Common myeloid progenitor, CD34-positive (primary cell): ENCODE measurements around the gene GBA3.

Source experiments
- CTCF ChIA-PET: fragments of 350-600 bp; sonication (Branson Sonifier 250); formaldehyde crosslinking; loops from one replicate; lab custom pipeline; 2021; ENCODE audit warnings: antibody characterized with exemption; lab: Charles Lee
- POLR2A ChIA-PET: fragments of 350-600 bp; sonication (Branson Sonifier 250); formaldehyde crosslinking; loops from one replicate; lab custom pipeline; 2021; ENCODE audit warnings: antibody characterized with exemption; lab: Charles Lee
- DNase-seq, 3 donors: peaks; one replicate each; pipeline versions ENCODE4 v3.0.0 to v3.0.0-alpha.2; 2013
- H3K27ac ChIP-seq, 2 experiments: 1 replicate in 1 of 2; 2 replicates in 1 of 2; pipeline ENCODE4 v1.7.0; 2013; ENCODE audit warnings: inconsistent platforms in 2 of 2, low read length in 2 of 2, mild to moderate bottlenecking in 2 of 2, low read depth in 1 of 2, moderate library complexity in 1 of 2; ENCODE audit not compliant: severe bottlenecking in 2 of 2, insufficient read depth in 1 of 2, poor library complexity in 1 of 2
- H3K27me3 ChIP-seq, 5 experiments: replicated peaks in 2 of 5; 1 replicate in 3 of 5; 2 replicates in 2 of 5; pipeline versions ENCODE4 v1.6.1 to v1.7.0; 2013; ENCODE audit warnings: low read length in 4 of 5, mild to moderate bottlenecking in 2 of 5, moderate library complexity in 2 of 5, inconsistent platforms in 1 of 5; ENCODE audit not compliant: insufficient read depth in 5 of 5, control insufficient read depth in 4 of 5
- H3K36me3 ChIP-seq, 4 experiments: 1 replicate in 2 of 4; 2 replicates in 2 of 4; pipeline versions ENCODE4 v1.6.1 to v1.7.0; 2013; ENCODE audit warnings: low read length in 3 of 4, control low read depth in 1 of 4, mild to moderate bottlenecking in 1 of 4; ENCODE audit not compliant: control insufficient read depth in 4 of 4, insufficient read depth in 4 of 4
- H3K4me1 ChIP-seq, 4 experiments: 1 replicate in 3 of 4; 2 replicates in 1 of 4; pipeline versions ENCODE4 v1.6.1 to v1.7.1; 2013; ENCODE audit warnings: low read length in 3 of 4, mild to moderate bottlenecking in 3 of 4, control low read depth in 1 of 4, inconsistent platforms in 1 of 4, moderate library complexity in 1 of 4; ENCODE audit not compliant: control insufficient read depth in 4 of 4, insufficient read depth in 4 of 4; ENCODE audit errors: control extremely low read depth in 1 of 4
- H3K4me3 ChIP-seq, 7 experiments: 1 replicate in 4 of 7; 2 replicates in 3 of 7; pipeline versions ENCODE4 v1.5.1 to v1.7.0; 2013; ENCODE audit warnings: mild to moderate bottlenecking in 7 of 7, low read length in 6 of 7, moderate library complexity in 6 of 7, inconsistent platforms in 2 of 7, low read depth in 2 of 7, control low read depth in 1 of 7; ENCODE audit not compliant: insufficient read depth in 4 of 7, control insufficient read depth in 1 of 7; ENCODE audit errors: extremely low read depth in 1 of 7
- H3K9me3 ChIP-seq, 5 experiments: 1 replicate in 4 of 5; 2 replicates in 1 of 5; pipeline versions ENCODE4 v1.6.1 to v1.7.1; 2013; ENCODE audit warnings: low read length in 4 of 5, mild to moderate bottlenecking in 2 of 5, inconsistent platforms in 1 of 5, low read depth in 1 of 5, moderate library complexity in 1 of 5; ENCODE audit not compliant: control insufficient read depth in 4 of 5, insufficient read depth in 2 of 5; ENCODE audit errors: control extremely low read depth in 1 of 5
- WGBS: methylation state at CpG from one replicate; pipeline ENCODE4 v1.1.5; 2013; ENCODE audit not compliant: insufficient coverage; 5-methylcytosine and 5-hydroxymethylcytosine counted together

The GBA3 gene

GRCh38 chr4:22712529-22712928 is 19.8 kb downstream of the GBA3 start:
- Histone ChIP-seq H3K27me3 (no peaks in the 10 kb centered on the region), H3K4me1 (no peaks in the 10 kb centered on the region), H3K4me3 (no peak overlapping the region), H3K9me3 (no peaks in the 10 kb centered on the region), H3K36me3 (no peaks in the 10 kb centered on the region), H3K27ac (no peak overlapping the region)
- 97% methylated on average over 6 of the region's 7 CpGs for WGBS
- POLR2A ChIA-PET = no interaction called here
- CTCF ChIA-PET = no interaction called here
- no peak for DNase-seq

- WGBS = no CpG with 5 or more reads among the region's 1 CpG
- H3K4me1 ChIP-seq = no peaks in the 10 kb centered on the region
- POLR2A ChIA-PET = no interaction called here
- no peaks in the 10 kb centered on the region for H3K36me3 ChIP-seq
- H3K4me3 ChIP-seq = no peak overlapping the region
- no peaks in the 10 kb centered on the region for H3K9me3 ChIP-seq
- no peak for DNase-seq
- no peak overlapping the region for H3K27ac ChIP-seq
- CTCF ChIA-PET = no interaction called here
- H3K27me3 ChIP-seq = no peaks in the 10 kb centered on the region
Observed at GRCh38 chr4:22713841-22714240, 21.1 kb downstream of the GBA3 start.

- no peak overlapping the region for H3K4me3 ChIP-seq
- CTCF ChIA-PET = no interaction called here
- H3K36me3 ChIP-seq = no peaks in the 10 kb centered on the region
- WGBS = 100% methylated on average over 2 of the region's 3 CpGs
- no peaks in the 10 kb centered on the region for H3K27me3 ChIP-seq
- no peak for DNase-seq
- no peaks in the 10 kb centered on the region for H3K9me3 ChIP-seq
- POLR2A ChIA-PET = no interaction called here
- H3K4me1 ChIP-seq = no peaks in the 10 kb centered on the region
- H3K27ac ChIP-seq = no peak overlapping the region
Observed at GRCh38 chr4:22719218-22719617, 26.5 kb downstream of the GBA3 start.

- WGBS = 100% methylated on average over 1 of the region's 2 CpGs
- DNase-seq = no peak
Observed at GRCh38 chr4:22720091-22720490, 27.4 kb downstream of the GBA3 start.

GRCh38 chr4:22721204-22721603 is 28.5 kb downstream of the GBA3 start:
- CTCF ChIA-PET = no interaction called here
- no CpG with 5 or more reads among the region's 1 CpG for WGBS
- Histone ChIP-seq H3K4me3 (no peak overlapping the region), H3K27me3 (no peaks in the 10 kb centered on the region), H3K9me3 (no peaks in the 10 kb centered on the region), H3K27ac (no peak overlapping the region), H3K36me3 (no peaks in the 10 kb centered on the region), H3K4me1 (no peaks in the 10 kb centered on the region)
- DNase-seq = no peak
- POLR2A ChIA-PET = no interaction called here

More at GRCh38 chr4:22720091-22720490, 27.4 kb downstream of the GBA3 start:
- Histone ChIP-seq H3K9me3 (no peaks in the 10 kb centered on the region), H3K36me3 (no peaks in the 10 kb centered on the region), H3K27ac (no peak overlapping the region), H3K27me3 (no peaks in the 10 kb centered on the region), H3K4me1 (no peaks in the 10 kb centered on the region), H3K4me3 (no peak overlapping the region)
- ChIA-PET POLR2A (no interaction called here), CTCF (interaction anchor here (0.6 kb wide), 1 partner anchor 304 kb away, joined by 4 read pairs; no protein-coding TSS in a partner anchor)

GRCh38 chr4:22730021-22730420 is 37.3 kb downstream of the GBA3 start:
- no peaks in the 10 kb centered on the region for H3K9me3 ChIP-seq
- no peak overlapping the region for H3K4me3 ChIP-seq
- no peak overlapping the region for H3K27ac ChIP-seq
- CTCF ChIA-PET = interaction anchor here (1.2 kb wide), 1 partner anchor 213 kb away, joined by 3 read pairs; no protein-coding TSS in a partner anchor
- POLR2A ChIA-PET = interaction anchor here (0.6 kb wide), 1 partner anchor 56 kb away, joined by 3 read pairs; no protein-coding TSS in a partner anchor
- H3K36me3 ChIP-seq = no peaks in the 10 kb centered on the region
- no peaks in the 10 kb centered on the region for H3K4me1 ChIP-seq
- no peaks in the 10 kb centered on the region for H3K27me3 ChIP-seq
- WGBS = no CpG with 5 or more reads among the region's 3 CpGs
- DNase-seq = no peak

GRCh38 chr4:22733816-22734215 is 41.1 kb downstream of the GBA3 start:
- WGBS = 0% methylated on average over 1 of the region's 3 CpGs
- POLR2A ChIA-PET = no interaction called here
- peak in 2 of 3 donors; percentile 1 to 5 for DNase-seq
- Histone ChIP-seq H3K27ac (no peak overlapping the region), H3K36me3 (no peaks in the 10 kb centered on the region), H3K9me3 (no peaks in the 10 kb centered on the region), H3K27me3 (no peaks in the 10 kb centered on the region), H3K4me1 (no peaks in the 10 kb centered on the region), H3K4me3 (no peak overlapping the region)
- CTCF ChIA-PET = no interaction called here
